Gastroesophageal sphincter (tissue), 4 donors: Measurements from ENCODE around the gene L3MBTL1. TPM values are rescaled to one million over a fixed set of nuclear protein-coding genes. Genes with fewer than 3 reads are reported as not detected.

Experiments used
- ATAC-seq: fragments of 150-250 bp; one replicate; pipeline ENCODE4 v1.9.1; 2016; ENCODE audit warnings: mild to moderate bottlenecking, moderate library complexity
- H3K27ac ChIP-seq, 4 donors: fragments of 200-600 bp; sonication (generic) in 3 of 4; 1 replicate in 3 of 4; 2 replicates in 1 of 4; pipeline ENCODE4 v1.5.1; 2016 to 2019
- H3K27me3 ChIP-seq: fragments of 200-600 bp; sonication (generic); one replicate; pipeline ENCODE4 v1.5.1; 2019
- H3K36me3 ChIP-seq, 2 donors: fragments of 200-600 bp; sonication (generic); one replicate each; pipeline ENCODE4 v1.5.1; 2019; ENCODE audit warnings: control low read depth in 1 of 2
- H3K4me1 ChIP-seq, 3 donors: fragments of 200-600 bp; sonication (generic); 1 replicate in 2 of 3; 2 replicates in 1 of 3; pipeline ENCODE4 v1.5.1; 2016 to 2019; ENCODE audit warnings: control low read depth in 2 of 3
- H3K4me3 ChIP-seq, 2 donors: fragments of 200-600 bp; sonication (generic); one replicate each; pipeline ENCODE4 v1.5.1; 2019; ENCODE audit warnings: mild to moderate bottlenecking in 1 of 2, moderate library complexity in 1 of 2
- H3K9me3 ChIP-seq, 3 donors: fragments of 200-600 bp; sonication (generic); one replicate each; pipeline ENCODE4 v1.5.1; 2017 to 2019; ENCODE audit warnings: control low read depth in 2 of 3
- CTCF ChIP-seq, 4 experiments: fragments of 200-600 bp in 2 of 4; fragments of 450-650 bp in 2 of 4; sonication (generic) in 1 of 4; IDR thresholded peaks; one replicate each; pipeline ENCODE4 v1.5.1; 2017 to 2019; ENCODE audit warnings: antibody characterized with exemption in 4 of 4, mild to moderate bottlenecking in 2 of 4, moderate library complexity in 2 of 4
- EP300 ChIP-seq: sonication (generic); formaldehyde crosslinking; IDR thresholded peaks from one replicate; pipeline ENCODE4 v1.6.1; 2017; ENCODE audit warnings: antibody characterized with exemption, mild to moderate bottlenecking
- POLR2A ChIP-seq, 2 donors: fragments of 450-650 bp; IDR thresholded peaks; one replicate each; pipeline ENCODE4 v1.6.1; 2017; ENCODE audit warnings: antibody characterized with exemption in 2 of 2, mild to moderate bottlenecking in 2 of 2, moderate library complexity in 1 of 2
- WGBS, 2 donors: methylation state at CpG; one replicate each; pipeline ENCODE4 v1.1.5; 2018; ENCODE audit warnings: low coverage in 1 of 2; 5-methylcytosine and 5-hydroxymethylcytosine counted together
- small RNA-seq, 4 donors: library from RNA; depleted of rRNA; stranded (forward); fragments of <200 nt; gene quantifications; one replicate each; pipeline ENCODE3, GENCODE V24; 2016
- total RNA-seq, 4 donors: library from RNA; depleted of rRNA; stranded (reverse); fragments of >200 nt; gene quantifications; one replicate each; pipeline ENCODE4 v1.1.0, GENCODE V29; 2016

Gene L3MBTL1
- total RNA-seq, 4 donors from 2014 or later = 7.5 to 34.7 (median 15.7) TPM

GRCh38 chr20:43590036-43590391 lies 82.5 kb downstream of the L3MBTL1 start:
- no peak for TF ChIP-seq CTCF (IDR thresholded peaks at IDR 0.05)
- H3K27ac ChIP-seq = peak overlapping the region; percentile 22 to 88 (median 82)
- ATAC-seq = peak; percentile 8
- no peaks in the 10 kb centered on the region for H3K27me3 ChIP-seq
- no peaks in the 10 kb centered on the region for H3K9me3 ChIP-seq
- H3K36me3 ChIP-seq = peaks cover 0 to 7% of the 10 kb centered on the region in 2 donors
- 20 to 26% methylated on average over 7 to 8 of the region's 9 CpGs for WGBS, 2 donors
- peaks cover 0 to 24% (median 5%) of the 10 kb centered on the region in 3 donors for H3K4me1 ChIP-seq
- H3K4me3 ChIP-seq = peak overlapping the region; percentile 46 to 71

- peak; percentile 99 for ATAC-seq
- TF ChIP-seq POLR2A (IDR thresholded peaks at IDR 0.05) (peak in 1 of 2 donors; percentile 22), EP300 (no peak)
- Histone ChIP-seq H3K4me1 (peaks cover 0 to 24% (median 5%) of the 10 kb centered on the region in 3 donors), H3K27ac (peak within 1 kb of the TSS; percentile 22 to 88 (median 82)), H3K36me3 (peaks cover 0 to 13% of the 10 kb centered on the region in 2 donors), H3K9me3 (no peaks in the 10 kb centered on the region), H3K4me3 (peak within 1 kb of the TSS; percentile 46 to 71), H3K27me3 (no peaks in the 10 kb centered on the region)
- 0 to 3% methylated on average over 6 to 18 of the region's 68 CpGs for WGBS, 2 donors
Measured at GRCh38 chr20:43590392-43591303, 83.2 kb downstream of the L3MBTL1 start, which contains the start of gene IFT52. Gene IFT52, plus strand, starts transcription at chr20:43590937. Its CDS starts 3,762 bp downstream, at chr20:43594699.

Small RNAs within 50 kb of the gene (small RNA-seq; reads per million reads assigned to genes)
- gene RNU6-1251P = 0 to 1.9 (median 0.04) reads per million in 4 donors

Other genes with a start within 250 kb of the L3MBTL1 start
- 10 to 100 TPM; 25.3 to 47.5 (median 31.3) TPM for gene SRSF6, start 49.8 kb upstream of the L3MBTL1 start, total RNA-seq
- 1 to 10 TPM in 1 of 4 donors, under 1 TPM in 1, not detected in 2; 0.16 to 2.2 TPM for gene SGK2, start 51.3 kb downstream of the L3MBTL1 start, total RNA-seq
- gene IFT52, start 83.2 kb downstream of the L3MBTL1 start, total RNA-seq = 10 to 100 TPM; 13.6 to 22.1 (median 16.7) TPM
- gene MYBL2, start 159.4 kb downstream of the L3MBTL1 start, total RNA-seq = under 1 TPM in 1 of 4 donors, not detected in 3; 0.20 TPM
- not detected for gene GTSF1L, start 219.3 kb downstream of the L3MBTL1 start, total RNA-seq